ENCODE measurements around the gene CADM1.
"Not testable (repeated sequence)": the region's sequence is repeated elsewhere in the genome, so short reads cannot be mapped to it uniquely, and the experiment has no call there.

CADM1 gene

DNA sequence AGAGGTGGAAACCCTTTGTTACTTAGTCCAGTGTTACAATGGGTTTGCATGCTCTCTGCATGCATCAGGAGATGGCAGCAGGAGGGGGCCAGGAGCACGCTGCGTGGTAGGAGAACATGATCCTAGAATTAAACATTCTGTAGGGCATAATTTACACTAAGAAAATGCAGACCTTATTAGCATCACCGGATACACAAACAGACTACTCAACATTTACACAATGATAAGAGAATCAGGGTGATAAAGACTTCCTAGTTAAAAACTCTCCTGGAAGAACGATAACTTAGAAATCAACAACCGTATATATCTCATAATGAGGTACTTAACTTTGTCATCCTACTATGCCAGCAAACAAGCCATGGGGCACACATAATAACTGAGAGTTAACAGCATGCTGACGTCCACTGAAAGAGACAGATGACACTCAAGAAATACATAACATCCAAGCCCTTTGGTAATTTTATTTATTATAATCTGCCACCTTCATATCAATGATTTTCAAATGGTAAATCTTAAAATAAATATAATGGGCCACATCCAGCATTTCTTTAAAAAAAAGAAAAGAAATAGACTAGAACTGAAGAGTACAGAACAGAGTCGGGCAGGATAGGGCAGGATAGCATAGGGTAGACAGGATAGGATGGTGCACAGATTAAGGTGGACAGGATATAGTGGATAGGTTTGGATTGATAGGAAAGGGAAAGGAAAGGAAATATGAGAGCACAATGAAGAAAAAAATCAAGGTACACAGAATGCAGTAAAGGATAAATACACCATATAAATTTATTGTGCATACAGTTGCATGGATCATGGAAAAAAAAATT lies 27.5 kb downstream of the CADM1 start:
- no peak for DNase-seq

DNA sequence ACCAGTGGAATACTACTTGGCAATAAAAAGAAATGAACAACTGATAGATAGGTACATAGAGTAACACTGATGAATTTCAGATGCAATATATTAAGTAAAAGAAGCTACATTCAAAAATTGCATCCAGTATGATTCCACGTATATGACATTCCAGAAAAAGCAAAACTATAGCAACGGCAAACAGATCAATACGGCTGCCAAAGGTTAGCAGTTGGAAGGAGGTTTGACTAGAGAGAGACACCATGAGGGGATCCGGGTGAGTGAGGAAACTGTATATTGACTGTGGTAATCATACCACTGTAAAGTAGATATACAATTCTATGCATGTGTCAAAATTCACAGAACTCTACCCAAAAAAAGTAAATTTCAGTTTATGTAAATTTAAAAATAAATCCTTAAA lies 28.7 kb downstream of the CADM1 start:
- no peak for DNase-seq

DNA sequence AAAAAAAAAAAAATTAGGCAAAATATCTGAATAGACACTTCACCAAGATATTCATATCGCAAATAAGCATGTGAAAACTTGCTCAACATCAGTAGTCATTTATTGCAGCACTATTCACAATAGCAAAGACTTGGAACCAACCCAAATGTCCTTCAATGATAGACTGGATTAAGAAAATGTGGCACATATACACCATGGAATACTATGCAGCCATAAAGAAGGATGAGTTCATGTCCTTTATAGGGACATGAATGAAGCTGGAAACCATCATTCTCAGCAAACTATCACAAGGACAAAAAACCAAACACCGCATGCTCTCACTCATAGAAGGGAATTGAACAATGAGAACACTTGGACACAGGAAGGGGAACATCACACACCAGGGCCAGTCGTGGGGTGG lies 29.9 kb downstream of the CADM1 start:
- DNase-seq, result not testable (repeated sequence)

DNA sequence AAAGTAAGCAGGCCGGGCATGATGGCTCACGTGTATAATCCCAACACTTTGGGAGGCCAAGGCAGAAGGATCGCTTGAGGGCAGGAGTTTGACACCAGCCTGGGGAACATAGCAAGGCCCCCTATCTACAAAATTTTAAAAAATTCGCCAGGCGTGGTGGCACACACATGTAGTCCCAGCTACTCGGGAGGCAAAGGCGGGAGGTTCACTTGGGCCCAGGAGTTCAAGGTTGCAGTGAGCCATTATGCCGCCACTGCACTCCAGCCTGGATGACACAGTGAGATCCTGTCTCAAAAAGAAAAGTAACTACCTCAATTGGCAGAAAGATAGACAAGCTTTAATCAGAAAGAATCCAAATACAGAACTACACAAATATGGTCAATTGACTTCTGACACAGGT lies 31.0 kb downstream of the CADM1 start:
- DNase-seq, result no peak

DNA sequence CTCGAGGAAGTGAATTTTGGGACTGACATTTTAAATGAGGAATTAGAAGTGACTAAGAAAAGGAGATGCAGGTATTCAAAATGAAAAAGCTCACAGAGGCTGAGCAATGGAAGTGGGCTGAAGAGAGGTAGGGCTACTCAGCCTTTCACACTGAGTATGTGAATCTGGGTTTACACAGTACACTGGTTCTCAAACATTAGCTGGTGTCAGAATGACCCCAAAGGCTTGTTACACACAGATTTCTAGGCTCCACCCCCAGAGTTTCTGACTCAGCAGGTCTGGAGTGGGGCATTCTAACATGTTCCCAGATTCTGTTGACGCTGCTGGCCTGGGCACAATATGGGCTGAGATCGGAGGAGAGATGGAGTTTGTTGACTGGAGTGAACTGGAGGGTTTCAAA lies 32.8 kb downstream of the CADM1 start:
- DNase-seq, result no peak

DNA sequence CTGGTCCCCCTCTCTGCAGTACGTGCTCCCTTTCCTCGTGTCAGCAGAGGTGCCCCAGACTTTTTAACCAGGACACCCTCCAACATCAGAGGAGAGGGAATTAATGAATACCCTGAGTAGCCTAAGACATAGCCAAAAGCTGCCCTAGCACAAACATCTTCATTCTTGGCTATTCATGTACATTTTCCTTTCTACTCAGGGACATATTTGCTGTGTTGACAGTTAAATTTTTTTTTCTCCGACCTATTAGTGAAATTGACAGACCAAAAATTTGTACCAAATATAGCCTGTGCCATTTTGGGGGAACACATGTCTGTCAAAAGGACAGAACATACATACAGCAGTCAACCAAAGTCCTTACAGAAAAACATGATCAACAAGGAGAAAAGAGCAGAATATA lies 33.3 kb downstream of the CADM1 start:
- DNase-seq, result no peak

DNA sequence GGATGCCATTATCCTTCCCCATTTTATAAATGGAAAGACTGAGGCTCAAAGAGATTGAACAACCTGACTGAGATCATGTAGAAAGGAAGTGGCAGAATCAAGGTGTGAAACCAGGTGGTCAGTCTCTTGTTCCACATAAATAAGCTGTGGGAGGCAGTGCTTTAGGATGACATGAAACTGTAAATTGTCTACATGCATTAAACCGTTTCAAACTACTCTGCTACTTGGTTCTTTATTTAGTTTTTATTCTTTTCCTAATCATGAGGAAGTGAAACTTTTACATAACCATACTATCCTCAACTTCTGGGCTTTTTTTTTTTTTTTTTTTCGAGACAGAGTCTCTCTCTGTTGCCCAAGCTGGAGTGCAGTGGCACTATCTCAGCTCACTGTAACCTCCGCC lies 34.9 kb downstream of the CADM1 start:
- no peak for DNase-seq

DNA sequence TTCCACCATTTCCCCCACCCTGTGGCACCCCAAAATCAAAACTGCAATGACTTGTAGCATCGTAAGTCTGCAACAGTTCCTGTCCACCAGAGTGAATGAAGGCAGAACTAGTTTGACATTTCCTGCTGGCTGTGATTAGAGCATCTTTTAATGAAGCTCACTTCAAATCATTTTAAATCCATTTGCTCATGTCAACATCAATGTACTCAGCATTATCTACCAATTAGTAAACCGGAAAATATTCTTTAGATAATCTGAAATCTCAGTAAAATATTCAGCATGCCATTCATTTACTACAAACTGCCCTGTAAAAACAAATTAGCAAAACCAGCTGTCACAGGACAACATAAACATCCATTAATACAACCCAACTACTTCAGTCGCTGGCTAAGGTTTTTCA lies 38.1 kb downstream of the CADM1 start:
- no peak for DNase-seq

DNA sequence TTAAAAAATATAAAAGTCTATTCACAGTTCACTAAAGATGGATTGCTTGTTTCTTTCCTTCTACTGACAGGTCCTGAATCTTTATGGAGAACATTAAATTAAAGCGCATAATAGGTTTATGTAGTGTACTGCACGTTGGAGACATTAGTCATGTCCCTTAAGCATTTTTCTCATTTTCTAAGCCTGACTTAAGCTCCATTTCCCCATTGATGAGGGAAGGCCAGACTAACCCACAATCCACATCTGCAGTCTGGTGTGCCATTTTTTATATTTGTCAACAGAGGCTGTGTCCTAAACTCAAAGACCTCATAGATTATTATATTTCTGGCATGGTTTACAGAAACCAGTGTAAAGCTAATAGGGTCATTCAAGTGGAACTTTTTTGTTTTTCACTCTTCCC lies 39.9 kb downstream of the CADM1 start:
- DNase-seq, result no peak

DNA sequence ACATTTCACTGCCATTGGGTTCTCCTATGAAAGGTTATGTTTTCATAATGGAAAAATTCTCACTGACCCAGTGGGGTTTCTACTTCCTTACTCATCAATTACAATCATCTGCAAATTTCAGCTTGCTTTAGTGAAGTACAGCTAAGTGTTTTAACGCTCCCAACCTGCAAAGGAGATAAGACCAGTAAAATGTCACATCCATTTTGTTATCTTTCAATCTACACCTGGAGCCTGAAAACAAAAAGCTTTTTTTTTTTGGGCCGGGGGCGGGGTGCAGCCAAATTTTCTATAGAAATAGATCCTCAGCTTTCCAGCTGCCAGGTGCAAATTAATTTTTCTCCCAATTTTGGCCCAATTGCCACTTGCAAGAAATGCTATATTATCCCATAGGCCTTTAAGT lies 40.6 kb downstream of the CADM1 start:
- DNase-seq, result no peak

DNA sequence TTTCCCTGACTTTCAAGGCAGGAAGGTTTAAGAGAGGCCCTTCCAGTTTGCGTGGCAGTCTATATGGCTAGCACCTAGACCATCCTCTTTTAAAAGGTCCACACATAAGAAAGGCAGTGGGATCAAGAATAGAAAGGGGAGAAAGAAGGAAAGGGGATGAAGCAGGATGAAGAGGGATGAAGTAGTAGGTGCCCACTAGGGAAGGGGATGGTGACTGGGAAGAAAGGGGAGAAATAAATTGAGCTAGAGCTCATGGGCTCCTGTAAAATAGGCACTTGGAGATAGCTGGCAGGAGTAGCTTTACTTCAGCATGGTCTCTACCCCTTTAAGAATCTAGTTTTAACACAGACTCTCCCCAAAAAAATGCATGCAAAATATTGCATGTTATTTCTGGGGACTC lies 41.5 kb downstream of the CADM1 start:
- no peak for DNase-seq

DNA sequence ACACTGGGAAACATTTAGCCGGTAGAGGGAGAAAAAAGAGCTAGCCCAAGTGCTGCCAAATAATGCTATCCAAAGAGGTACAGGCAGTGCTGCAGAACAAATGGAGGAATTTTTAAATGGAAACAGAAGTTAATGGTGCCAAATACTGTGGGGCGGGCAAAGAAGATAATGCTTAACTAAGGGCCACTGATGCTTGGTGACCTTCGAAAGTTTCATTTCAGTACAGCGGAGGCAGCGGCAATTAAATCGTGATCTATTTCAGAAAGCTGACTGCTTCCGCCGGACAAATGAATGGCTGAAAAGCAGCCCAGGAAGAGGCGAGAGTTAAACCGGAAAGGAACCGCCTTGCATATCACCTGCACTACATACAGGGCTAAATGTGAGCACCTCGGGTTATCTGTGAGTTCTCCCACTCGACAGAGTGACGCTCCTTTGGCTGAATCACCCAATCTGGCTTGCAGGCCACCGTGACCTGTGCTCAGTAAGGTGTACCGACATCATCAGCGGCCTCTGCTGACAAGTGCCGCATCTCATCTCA lies 42.1 kb downstream of the CADM1 start:
- DNase-seq, result no peak

DNA sequence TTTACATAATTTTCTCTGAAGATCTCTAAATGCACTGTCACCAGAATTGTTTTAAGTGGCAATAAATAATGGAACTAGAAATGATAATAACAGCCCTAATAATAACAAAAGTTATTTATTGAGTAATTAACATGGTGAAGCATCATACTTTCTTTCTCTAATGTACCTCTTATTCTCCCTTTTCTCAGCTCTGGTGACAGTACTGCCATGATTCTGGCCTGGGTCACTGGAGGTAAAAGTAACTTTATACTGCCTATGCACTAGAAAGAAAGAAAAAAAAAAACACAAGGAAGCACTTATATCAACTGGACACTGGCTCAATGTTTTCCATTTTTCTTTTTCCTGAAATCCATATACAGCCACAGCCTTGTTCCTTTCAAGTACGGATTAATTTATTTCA lies 43.7 kb downstream of the CADM1 start:
- no peak for DNase-seq

DNA sequence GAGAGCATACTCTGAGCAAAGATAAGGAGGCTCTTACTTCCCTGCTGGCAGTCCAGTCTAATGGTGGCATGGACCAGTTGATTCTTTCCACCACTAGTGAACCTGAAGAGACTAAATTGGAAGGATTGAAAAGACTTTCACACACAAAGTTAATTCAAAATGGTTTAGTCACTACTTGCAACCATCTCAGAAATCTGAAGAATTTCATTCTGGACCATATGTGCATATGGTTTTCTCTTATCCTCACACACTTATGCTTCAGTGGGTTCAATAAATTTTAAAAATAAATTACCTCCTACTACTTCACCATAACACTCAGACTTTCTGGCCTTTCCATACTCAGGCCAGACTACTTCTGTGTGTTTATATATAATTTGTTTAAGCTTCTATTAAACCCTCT lies 44.7 kb downstream of the CADM1 start:
- no peak for DNase-seq

DNA sequence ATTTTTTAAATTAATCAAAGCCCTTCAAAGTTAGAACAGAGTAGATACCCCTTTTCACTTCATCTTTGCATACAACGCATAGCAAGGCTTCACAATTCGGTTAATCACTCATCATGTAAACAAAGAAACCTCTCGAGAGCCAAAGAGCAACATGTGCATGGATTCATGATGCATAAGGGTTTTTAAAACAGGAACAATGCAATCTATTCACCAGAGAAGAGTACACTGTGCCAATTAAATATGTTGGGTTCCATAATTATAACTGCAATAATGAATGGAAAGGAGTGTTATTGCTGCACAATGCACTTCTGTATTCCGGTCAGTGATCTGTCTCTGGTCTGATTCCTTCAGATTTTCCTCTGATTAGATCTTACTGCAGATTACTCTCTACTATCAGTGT lies 45.3 kb downstream of the CADM1 start:
- no peak for DNase-seq

DNA sequence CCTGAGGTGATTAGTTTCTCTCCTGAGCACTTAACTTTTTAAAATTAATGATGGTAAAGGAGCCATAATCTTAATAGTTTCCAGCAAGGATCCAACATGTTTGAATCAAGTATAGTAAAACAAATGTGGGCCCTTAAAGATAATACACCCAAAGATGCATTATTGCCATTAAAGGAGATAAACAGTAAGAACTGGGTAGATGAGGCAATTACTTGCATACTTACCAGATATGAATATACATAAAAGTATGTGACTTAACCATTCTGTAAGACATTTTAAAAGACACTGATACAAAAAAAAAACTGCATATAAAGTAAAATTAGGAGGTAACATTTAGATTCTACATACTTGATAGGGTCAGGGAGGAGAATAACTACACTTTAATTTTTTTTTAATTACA lies 48.2 kb downstream of the CADM1 start:
- no peak for DNase-seq

DNA sequence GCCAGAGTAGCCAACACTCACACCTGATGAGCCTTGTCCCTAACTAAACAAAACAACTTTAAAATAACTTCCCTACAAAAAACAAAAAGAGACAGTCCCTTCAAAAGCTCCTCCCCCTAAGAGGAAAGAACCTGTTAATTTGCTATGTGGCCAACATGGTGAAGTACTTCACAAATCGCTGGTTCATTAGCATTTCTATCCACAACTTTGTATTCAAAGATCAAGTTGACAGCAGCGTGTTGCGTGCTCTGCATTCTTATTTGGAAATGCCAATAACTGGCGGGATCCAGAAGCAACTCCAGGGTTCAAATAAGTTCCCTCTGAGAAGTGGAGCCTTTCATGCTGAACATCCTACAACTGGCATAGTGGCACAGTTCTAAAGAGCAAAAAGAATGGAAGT lies 48.6 kb downstream of the CADM1 start:
- DNase-seq, result no peak

DNA sequence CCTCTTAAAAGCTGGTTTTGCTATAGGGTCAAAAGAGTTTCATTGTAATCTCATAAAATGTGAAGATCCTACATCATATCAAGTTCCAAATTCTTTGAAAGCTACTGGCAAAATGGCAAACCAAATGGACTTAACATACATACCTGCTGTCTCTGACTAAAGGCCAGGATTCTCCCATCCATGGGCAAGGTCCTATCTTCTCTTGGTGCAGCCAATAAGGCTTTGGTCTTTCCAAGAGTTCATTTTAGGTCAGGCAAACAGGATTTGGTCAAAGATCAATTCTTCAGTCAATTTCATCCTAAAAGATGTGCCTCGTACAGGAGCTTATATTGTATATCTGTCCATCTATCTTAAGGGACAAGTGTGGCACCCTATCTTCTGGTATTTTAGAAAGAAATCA lies 49.7 kb downstream of the CADM1 start:
- no peak for DNase-seq

DNA sequence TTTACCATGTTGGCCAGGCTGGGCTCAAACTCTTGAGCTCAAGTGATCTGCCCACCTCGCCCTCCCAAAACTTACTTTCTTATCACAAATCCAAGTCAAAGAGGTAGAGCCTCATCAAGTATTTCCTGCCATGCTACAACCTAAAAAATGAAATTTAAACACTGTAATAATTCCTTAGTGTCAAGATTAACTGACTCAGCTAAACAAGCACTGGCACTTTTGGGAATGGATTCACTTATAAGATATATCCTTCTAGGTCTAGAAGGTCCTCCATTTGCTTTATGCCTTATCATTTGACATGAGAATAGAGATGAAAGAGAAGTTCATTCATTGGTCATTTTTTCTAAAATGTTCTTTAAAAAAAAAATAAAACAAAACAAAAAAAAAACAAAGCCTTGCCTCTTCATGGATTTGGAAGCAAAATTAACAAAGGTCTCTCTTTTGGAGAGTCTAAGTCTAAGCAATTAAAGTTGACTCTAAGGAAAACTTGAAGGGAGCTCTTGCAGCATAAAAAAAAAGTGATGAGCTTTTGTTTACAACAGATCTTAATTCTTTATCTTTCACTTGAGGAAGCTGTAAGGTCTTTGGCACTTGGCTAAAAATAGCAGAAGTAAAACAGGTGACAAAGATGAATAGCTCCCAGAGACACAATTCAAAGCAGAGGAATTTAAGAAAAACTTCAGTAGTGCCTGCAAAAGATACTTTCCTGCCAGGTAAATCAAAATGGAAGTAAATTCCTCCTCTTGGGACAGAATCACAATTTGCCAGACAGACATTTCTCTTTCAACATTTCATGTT lies 50.3 kb downstream of the CADM1 start:
- DNase-seq, result no peak

DNA sequence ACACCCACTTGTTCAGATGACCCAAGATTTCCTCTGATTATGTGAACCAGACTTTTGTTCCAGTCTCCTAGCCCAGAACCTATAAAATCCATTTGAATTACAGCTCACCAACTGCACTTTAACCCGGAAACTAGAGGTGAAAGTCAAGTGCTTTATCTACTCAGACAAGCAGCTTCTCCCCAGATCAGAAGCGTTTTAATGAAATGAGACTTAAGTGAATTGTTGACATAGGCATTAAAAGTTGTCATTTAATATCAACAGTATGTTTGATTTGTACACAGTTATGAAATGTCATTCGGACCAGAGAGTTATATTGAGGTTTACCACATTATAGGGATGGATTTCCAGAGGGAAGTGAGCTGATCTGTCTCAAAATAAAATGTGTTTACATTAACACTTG lies 52.0 kb downstream of the CADM1 start:
- no peak for DNase-seq

DNA sequence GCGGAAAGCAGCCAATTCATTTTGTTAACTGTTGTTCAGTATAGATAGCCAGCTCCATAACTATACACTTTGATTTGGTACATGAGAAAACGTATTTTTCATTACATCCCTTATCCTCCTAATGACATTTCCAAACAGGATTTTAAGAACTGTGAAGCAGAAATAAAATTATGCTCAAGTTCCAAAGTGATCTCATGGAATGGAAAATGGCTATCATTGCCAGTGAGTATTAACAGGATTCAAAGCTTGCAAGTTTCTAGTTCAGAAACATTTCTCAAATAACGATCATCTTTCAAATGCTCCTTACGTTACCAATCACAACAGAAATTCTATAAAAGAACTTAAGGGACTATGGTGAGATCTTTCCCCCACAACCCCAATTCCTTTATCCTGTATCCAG lies 53.7 kb downstream of the CADM1 start:
- DNase-seq, result no peak

DNA sequence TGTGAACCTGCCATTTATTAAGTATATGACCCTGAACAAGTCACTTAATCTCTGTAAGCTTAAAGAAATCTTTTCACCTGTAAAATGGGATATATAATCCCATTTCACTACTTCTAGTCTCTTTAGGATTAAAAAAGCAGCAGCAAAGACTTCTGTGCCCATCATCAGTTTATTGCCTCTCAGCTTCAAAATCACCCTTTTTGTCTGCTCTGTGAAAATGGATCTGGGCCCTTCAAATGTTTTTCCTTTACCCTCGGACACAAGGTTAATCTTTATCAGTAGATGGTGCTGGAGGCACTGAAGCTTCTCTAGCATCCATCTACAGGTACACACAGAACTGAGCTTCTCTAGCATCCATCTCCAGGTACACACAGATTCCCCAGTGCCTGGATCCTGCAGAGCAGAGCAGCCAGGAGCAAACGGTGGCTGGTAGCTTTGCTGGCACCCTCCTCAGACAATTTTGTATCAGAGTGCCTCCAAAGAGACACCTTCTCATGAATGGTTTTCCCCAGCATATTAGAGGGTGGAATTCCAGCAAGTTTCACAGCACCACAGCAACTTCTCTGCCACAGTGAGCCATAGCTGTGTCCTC lies 56.8 kb downstream of the CADM1 start:
- DNase-seq, result no peak

DNA sequence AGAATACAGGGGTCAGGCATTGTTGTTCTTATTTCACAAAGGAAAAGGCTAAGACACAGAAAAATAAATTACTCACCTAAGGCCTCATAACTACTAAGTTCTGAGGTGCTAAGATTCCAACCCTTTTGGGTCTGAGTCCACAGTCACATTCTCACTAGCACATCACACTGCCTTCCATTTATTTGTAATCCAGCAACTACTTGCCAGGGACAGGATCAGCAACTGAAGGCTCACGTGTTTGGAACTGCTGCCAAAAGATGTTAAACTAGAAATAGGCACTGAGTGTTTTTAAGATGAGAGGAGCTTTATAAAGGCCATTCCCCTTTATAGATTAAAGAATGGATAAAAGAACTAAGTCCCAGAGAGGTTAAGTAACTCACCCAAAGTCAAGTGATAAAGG lies 58.0 kb downstream of the CADM1 start:
- DNase-seq, result no peak

DNA sequence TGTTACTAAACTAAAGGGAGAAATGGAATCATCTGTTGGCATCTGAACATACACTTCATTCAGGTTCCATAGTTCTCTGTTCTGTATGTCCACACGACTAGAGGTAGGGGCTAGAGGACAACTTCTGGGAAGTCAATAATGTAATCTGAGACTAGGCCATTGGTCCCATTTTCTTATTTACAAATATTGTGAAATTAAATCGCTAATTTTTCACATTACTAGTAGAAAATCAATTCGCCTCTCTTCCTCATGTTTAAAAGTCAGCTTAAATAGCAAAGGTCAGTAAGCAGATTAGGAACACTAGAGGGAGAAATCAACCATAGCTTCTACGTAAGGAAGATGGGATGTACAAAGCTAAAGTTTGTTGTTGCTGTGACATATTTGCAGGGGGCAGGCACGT lies 59.7 kb downstream of the CADM1 start:
- no peak for DNase-seq

Measured in NCI-H1694 (cell line).